Stimulated activated CD8-positive, alpha-beta memory T cell treated with anti-CD3 and anti-CD28 coated beads, Interleukin-7, amount 100 ng/mL, for 24 hours (primary cell): ENCODE results near the gene GFOD2.

Experiments
- DNase-seq: peaks from one replicate; pipeline ENCODE4 v3.0.0-alpha.2; 2020; ENCODE audit warnings: low read depth

The GFOD2 gene

DNA sequence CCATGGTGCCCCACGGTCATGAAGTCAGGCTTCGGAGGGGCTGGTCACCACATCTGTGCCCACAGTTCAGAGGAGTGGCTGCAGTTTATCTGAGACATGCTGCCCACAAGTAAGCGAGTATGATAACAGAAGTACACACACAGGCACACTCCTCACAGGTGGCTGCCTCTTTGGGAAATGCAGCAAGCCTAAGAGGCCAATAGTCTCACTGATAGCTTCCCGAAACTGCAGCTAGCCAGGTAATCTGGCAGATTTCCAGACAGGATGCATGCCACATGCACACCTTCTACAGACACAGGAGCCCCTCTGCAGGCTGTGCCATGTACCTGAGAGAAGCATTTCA lies 12.6 kb upstream of the GFOD2 start:
- DNase-seq = no peak

DNA sequence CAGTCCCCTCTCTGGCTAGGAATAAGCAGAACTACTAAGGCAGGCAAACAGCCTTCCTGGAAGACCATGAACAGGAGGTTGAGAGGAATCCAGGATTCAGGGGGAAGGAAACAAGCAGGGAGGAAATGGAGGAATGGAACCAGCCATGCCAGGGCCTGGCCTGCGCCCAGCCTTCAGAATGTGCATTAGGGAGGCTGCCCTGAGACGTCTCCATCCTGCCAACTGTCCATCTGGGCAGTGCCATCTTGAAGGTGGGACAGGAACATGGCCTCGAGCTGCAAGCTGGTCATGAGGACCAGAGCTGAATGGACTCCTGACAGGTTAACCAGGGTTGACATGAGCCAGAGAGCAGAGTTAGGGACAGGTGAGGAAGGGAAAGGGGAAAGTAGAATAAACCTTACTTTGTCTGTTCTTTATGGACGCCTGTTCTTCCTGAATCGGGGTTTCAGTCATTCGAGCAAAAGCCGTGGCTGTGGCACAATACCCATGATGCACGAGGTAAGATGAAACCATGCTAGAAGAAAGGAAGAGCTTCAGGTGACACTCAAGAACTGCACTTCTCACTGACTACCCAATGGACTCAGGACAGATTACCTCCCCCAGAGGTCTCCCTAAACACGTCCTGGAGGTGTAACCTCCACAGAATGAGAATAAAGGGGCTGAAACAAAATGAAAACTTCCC lies 12.1 kb upstream of the GFOD2 start:
- no peak for DNase-seq

DNA sequence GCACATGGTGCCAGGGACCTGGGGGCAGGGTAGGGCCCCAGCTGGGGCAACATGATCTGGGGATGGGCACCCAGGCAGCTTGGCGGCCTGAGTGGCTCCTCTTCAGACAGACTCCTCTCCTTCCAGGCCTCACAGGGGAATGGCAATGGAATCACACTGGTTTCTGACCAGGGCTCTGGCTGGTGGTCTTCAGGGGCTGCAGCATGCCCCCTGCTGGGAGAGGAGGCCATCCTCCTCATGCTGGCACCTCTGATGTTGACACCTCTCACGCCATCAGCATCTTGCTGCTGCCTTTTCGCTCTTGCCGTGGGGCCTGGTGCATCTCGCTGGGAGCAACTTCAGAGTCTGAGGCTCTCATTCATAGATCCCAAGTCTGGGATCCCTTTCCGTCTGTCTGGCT lies 11.2 kb upstream of the GFOD2 start:
- DNase-seq = no peak

DNA sequence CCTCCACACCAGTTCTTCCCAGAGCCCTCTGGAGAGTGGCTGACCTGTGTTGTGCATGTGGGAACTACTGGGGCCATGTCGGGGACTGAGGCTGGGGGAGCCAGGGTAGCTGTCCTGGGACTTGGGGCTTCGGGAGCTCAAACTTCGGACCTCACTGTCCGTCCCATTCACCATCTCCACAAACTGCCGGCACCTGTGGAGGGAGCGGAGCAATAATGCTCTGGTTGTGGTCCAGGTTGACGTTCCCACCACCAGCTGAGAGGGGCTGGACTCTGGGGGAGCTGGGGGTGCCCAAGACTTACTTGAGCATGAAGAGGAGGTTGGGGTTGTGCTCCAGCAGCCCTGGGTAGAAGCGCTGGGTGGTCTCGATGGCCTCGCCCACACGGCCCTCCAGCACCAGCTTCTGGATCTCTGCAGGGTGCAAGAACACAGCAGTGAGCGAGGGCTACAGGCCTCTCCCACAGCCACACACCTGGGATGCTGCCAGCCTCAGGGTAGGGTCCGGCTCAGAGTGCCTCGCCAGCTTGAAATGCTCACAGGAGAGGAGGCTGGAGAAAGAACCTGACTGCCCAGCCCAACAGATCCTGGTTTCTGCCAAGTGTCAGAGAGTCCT lies 10.6 kb upstream of the GFOD2 start:
- DNase-seq = no peak

DNA sequence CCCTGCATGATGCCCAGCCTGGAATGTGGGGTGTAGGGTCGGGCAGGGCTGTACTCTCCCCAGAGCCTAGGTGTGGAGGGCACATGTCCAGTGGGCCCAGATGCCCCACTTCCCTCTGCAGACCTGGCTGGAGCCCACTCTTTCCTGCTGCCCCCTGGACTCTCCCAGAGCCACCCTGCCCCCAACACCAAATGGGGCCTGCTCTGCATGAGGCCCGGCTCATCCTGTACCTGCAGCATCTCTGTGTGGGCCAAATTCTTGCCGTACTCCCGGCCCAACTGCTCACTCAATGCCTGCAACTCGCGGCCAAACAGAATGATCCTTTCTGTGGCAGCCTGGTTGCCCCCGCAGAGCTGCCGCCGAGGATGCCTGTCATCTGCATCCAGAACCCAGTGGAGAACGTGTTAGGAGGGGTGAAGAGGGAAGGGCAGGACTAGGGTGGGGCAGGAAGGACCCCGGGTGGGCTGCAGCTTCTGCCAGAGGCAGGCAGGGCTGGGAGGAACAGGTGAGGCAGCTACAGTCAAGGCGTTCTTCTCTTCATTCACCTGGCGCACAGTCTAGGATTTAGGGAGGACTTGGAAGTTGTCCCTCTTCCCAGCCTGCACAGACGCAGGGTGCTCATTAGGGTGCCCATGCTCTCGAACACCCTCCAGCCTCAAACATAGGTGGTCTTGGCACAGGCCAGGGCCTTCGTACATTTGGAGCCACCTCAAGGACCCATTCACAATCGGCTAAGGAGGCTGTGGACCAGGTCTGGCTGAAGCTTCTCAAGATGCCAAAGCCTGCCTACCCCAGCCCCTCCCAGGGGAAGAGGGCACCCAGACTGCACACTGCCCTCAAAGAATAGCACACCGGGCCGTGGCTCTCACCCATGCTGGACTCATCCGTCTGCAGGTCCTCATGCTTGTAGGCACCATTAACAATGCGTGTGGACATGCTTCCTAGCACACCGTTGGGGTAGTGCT lies 8.7 kb upstream of the GFOD2 start:
- no peak for DNase-seq

DNA sequence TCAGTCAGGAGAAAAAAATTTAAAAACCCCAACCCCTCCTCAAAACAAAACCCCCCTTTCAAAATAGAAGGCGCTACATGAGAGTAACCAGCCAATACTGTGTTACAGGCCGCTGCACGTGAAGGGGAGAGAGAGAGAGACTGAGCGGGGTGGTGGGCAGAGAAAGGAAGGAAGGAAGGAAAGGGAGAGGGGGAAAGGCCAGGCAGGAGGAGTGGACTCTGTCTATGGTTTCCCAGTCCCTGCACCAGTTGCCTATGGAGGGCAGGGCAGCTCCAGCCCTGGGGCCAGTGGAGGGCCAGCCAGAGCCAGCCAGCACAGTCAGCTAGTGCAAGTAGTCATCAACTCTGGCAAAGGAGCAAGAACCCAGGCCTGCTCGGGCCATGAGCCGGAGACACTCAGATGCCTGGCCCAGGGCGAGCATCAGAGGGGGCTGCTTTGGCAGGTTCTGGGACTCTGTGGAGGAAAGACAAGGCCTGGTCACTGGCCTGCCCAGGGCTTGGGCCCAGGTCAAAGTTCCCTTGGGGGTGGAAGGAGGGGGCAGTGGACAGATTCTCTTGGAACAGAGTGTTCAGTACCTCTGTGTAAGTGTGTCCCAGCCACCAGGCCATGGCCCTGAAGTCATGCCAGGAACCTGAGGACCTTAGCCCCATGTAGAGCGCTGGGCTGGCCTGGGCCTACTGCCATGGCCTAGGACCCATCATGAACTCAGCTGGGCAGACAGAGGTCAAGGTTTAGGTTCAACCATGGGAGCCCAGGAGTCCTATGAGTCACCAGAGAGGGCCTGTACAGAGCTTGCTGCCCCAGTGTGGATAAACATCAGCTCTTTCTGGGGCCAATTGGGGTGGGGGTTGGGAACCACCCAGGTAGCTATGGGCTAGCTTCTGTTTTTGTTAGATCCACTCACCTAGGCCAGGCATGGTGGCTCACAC lies 7.3 kb upstream of the GFOD2 start:
- no peak for DNase-seq

DNA sequence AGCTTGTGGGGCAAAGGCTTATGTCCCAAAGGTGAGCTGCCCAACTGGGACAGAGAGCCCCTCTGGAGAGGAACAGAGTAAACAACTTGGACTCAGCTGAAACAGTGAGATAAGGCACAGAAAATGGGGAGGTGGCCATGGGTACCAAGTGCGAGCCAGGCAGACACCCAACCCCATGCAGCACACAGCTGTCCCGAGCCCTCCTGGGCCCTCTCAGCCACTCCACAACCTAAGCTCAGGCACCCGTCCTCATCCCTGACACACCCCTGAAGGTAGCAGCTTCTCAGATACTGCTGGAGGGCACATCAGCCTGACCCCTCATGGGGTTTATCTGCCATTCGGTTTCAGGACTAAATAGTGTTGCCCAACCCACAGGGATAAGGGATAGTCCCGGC lies 4.8 kb upstream of the GFOD2 start:
- DNase-seq = no peak

DNA sequence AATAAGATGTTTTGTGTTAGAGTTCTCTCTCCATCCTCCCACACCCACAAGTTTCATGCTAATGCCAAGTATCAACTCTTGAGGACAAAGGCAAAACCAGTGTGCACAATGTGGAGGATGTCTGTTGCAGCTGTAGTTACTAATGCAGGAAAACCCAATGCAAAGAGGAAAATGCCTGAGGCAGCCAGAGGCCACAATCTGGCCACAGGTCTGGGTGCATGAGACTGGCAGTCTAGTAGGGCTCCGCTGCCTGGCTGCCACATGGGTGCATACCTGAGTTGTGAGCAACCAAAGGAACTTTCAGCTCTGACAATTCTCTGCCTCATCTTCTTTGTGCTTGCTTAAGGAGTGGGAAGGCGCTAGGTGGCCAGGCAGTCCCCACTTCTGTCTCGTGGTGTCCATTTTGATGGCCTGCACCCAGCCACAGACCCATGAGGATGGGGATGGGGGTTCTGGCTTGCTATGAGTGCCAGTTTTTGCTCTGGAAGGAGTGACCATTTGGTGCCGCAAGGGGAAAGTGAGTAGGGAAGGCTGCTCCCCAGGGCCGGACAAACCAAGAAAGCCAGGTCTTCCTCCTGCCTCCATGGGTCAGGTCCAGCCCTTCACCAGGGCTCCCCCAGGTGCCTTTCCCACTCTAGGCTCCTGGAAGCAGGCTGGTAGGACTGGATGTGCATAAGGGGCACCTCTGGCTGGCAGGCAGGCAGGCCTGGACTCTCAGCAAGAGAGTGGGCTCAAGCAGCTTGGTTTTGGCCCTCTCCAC lies 4.2 kb upstream of the GFOD2 start:
- no peak for DNase-seq

DNA sequence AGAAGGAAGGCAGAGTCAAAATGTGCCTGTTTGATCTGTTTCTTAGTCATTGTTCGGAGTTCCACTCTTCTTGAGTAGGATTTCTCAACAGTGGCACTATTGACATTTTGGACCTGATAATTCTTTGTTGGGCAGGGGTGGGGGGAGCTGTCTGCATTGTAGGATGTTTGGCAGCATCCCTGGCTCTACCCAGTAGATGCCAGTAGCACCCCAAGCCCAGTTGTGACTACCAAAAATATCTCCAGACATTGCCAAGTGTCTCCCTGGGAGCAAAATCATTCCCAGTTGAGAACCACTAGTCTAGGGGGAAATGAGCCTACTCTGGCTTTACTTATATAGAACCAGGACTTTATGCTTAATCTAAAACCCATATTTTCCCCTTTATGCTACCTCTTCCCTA lies 1.1 kb upstream of the GFOD2 start:
- DNase-seq = no peak

DNA sequence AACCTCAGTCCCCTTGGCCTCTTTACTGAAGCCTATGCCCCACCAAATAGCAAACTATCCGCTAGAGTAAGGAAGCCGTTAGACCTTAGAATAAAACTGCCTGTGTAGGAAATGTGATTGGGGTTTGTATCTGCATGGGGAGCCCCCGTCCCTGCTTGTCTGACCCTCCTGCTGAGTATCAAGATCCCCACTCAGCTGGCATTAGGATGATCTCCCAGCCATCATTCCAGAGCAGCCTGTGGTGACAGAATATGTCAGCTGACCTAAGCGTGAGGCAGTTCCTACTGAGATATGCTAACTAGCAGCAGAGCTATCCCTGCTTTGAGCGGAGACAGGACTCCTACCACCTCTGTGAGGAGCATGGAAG lies 645 bp upstream of the GFOD2 start:
- no peak for DNase-seq

DNA sequence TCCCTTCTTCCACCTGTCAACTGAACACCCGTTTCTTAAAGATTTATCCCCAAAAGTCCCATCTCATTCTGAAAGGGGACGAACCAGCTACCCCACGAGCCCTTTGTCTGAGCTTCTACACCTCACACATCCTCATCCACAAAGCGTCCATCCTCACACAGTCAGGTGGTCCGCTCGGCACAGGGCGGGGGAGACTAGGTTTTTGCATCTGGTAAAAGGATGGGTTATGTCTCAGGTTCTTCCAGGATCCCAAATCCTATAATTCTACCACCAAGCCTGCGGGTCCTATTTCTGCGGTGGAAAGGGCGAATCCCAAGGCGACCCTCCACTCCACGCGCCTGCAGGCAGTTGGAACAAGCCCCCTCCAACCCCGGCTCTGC lies 458 bp downstream of the GFOD2 start:
- no peak for DNase-seq

DNA sequence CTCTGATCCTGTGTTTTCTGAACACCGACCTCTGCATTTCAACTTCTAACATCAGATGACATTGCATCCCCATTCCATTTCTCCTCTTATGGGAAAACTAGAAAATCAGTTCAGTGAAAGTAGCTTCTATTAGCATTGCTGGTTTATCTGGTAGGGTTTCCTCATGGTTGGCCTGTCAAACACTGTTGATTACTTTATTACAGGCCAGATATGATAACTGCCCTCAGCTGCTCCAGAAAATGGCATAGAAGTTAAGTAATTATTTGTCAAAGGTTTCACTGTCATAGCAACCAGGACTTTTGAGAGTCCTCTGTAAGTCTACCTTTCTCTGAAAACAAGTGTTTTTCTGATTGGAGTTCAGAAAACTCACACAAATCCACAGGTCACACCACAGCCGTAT lies 3.0 kb downstream of the GFOD2 start:
- no peak for DNase-seq

DNA sequence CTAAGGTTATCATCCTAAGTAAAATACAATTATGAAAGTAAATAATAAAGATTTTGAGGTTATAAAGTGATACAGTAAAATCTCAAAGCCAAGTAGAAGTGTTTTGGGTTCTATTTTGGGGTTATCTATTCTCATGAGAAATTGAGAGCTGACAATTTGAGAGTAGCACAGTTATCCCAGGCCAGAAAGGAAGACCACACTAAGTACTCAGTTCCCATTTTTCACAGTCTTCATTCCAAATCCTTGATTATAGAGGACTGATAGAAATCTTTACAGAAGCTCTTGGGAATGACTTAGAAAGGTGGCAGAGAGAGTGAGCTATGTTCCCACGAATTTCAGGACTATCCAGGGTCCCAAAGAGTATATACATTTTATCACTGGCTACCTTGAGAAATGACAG lies 4.6 kb downstream of the GFOD2 start:
- DNase-seq = no peak

DNA sequence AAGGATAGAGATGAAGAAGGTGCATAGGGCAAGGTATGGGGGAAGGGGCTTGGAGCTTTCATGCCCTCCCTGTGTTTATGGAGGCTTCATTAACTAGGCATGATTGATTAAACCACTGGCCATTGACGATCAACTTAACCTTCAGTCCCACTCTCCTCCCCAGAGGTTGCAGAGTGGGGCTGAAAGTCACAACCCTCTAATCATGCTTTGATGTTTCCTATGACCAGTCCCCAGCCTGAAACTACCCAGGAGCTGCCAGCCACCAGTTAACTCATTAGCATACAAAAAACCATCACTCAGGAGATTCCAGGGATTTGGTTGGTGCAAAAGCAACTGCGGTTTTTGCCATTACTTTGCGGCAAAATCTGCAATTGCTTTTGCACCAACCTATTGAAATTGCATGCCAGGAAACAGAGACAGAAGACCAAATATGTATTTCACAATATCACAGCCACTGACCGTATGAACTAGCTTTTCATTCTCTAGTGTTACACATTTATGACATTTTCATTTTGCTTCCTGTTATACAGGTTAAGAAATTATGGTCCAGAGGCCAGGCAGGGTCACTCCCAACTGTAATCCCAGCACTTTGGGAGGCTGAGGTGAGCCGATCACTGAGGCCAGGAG lies 5.4 kb downstream of the GFOD2 start:
- DNase-seq = no peak

DNA sequence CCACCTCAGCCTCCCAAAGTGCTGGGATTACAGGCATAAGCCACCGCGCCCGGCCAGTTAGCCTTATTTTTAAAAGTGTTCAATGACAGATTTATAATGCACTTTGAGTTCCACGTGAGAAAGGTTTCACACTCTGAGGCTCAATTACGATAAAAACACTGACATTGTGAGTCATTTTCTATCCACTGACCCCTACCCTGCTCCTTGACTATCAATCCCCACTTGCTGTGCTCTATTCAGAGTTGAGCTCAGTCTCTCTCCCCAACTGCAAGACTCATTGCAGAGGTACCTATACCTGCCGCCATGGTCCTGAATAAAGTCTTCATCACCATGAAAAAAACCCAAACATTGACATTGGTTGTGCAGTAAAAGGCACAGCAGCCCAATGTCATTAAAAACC lies 8.5 kb downstream of the GFOD2 start:
- DNase-seq = no peak

DNA sequence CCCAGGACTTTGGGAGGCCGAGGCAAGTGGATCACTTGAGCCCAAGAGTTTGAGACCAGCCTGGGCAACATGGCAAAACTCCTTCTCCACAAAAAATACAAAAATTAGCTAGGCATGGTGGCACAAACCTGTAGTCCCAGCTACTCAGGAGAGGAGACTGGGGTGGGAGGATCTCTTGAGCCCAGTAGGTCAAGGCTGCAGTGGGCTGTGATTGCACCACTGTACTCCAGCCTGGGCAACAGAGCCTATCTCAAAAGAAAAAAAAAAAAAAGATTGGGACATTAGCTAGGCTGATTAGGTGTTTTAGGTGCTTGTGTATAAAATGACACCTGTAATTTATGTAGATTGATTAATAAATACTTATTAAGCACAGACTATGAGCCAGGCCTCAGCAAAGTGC lies 10.1 kb downstream of the GFOD2 start:
- DNase-seq = no peak

DNA sequence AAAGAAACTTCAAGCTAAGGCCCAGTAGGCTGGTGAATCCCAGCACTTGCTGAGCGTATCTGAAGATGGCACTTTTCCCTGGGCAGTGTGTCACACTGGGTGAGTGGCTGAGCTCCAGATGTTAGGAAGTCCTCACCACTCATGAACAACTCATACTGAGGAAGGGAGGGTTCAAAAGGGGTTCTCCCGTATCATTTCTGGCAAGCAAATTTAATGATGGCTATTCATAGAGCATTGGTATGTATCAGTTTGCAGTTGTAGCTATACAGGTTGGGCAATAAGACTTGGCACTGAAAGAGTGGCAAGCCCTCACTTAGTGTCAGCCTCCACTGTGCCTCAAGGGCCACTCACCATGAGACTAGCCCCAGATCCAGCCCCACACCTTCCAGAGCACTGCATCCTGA lies 10.7 kb downstream of the GFOD2 start:
- no peak for DNase-seq

DNA sequence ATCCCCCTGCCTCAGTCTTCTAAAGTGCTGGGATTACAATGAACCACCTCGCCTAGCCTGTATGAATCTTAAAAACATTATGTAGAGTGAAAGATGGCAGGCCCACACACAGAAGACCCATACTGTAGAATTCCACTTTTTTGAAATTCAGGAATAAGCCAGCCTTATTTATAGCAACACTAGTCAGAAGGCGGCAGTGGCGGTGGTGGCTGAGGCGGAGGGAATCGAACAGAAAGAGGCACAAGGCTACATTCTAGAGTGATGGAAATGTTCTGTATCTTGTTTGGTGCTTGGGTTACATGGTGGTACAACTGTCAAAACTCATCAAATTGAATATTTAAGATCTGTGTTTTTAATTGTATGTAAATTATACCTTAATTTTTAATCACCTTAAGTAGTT lies 11.3 kb downstream of the GFOD2 start:
- no peak for DNase-seq

DNA sequence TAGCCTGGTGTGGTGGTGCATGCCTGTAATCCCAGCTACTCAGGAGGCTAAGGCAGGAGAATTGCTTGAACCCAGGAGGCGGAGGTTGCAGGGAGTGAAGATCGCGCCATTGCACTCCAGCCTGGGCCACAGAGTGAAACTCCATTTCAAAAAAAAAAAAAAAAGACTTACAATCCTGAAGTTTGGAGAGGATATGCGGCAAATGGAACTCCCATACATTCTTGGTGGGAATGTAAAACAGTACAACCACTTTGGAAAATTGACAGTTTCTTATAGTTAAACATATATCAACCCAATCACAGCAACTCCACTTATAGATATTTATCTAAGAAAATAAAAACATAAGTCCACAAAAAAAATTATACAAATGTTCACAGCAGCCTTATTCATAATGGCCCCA lies 11.9 kb downstream of the GFOD2 start:
- no peak for DNase-seq

DNA sequence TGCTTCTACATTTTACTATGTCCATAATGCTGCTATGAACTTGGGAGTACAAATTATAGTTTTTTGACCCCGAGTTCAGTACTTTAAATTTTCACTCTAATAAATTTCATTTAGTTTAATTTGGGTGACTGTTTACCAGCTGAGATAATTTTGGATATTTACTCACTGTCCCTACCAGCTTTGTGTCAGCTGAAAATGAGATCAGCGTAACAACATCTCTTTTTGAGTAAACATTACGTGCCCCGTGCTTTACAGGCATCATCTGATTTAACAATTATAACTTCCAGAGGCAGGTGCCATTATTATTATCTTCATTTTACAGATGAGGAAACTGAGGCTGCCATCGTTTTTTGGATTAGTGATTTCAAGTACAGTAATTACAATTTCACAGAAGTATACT lies 15.0 kb downstream of the GFOD2 start:
- no peak for DNase-seq

DNA sequence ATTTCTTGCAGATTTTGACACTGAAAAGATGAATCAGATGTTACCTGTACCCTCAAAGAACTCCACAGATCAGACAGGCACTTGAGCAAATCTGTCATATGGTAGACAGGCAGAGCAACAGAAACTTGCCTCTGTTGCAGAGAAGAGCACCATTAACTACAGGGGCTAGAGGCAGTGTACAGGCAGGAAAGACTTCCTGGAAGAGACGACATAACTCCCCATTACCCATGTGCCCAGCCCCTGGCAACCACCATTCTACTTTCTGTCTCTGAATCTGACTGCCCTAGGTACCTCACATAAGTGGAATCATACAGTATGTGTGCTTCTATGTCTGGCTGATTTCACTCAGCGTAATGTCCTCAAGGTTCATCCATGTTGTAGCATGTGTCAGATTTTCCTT lies 15.5 kb downstream of the GFOD2 start:
- no peak for DNase-seq
